ENCODE measurements around the gene RHBDF1. TPM values are rescaled to one million over a fixed set of nuclear protein-coding genes. Genes with fewer than 3 reads are reported as not detected.

The RHBDF1 gene
- total and polyA plus RNA-seq, 10 of the 15 experiments (the other 5 are each of a cell fraction or from before 2014, with no cell fraction given), result 0.04 to 0.85 (median 0.36) TPM; not detected in 3

GRCh38 chr16:106623-107324, 34.3 kb upstream of the RHBDF1 start:
- H3K4me3 ChIP-seq, result no peak overlapping the region
- peak; percentile 94 for ATAC-seq
- peak; percentile 99 for FAIRE-seq
- H3K4me2 ChIP-seq (ENCODE audit: control insufficient read depth, insufficient read depth), result no peak overlapping the region
- in situ Hi-C loops (cut with MboI) (loop anchor here (5.0 kb wide), 2 partner anchors 76 to 261 kb away; partner anchors contain the start of gene HBQ1), intact Hi-C loops (cut with micrococcal nuclease; ENCODE audit: unreplicated experiment) (loop anchor here (2.0 kb wide), 2 partner anchors 74 to 256 kb away; partner anchors contain the start of gene HBQ1)
- 39% methylated on average over 6 of the region's 6 CpGs for WGBS (ENCODE audit: insufficient coverage, insufficient replicate concordance, low lambda C conversion rate, missing lambda C conversion rate)
- ChIA-PET CTCF (interaction anchor here (0.5 to 5.2 kb wide), 44 partner anchors 11 to 391 kb away, joined by 3 to 52 read pairs (median 4); partner anchors contain the start of genes AXIN1, DECR2, HBQ1 and MRPL28), POLR2A (interaction anchor here (0.6 to 1.0 kb wide), 2 partner anchors 41 to 131 kb away, joined by 3 read pairs; no protein-coding TSS in a partner anchor), SMC1A (ENCODE audit: uncharacterized antibody, unreplicated experiment) (interaction anchor here (0.7 to 2.5 kb wide), 7 partner anchors 10 to 255 kb away, joined by 3 to 14 read pairs (median 5); no protein-coding TSS in a partner anchor), RAD21 (ENCODE audit: unreplicated experiment) (interaction anchor here (0.7 to 2.3 kb wide), 10 partner anchors 9 to 264 kb away, joined by 3 to 19 read pairs (median 6); partner anchors contain the start of gene MRPL28)
- no TSS peak for BruUV-seq (replicated peaks)
- H3K9me3 ChIP-seq (replicated peaks; ENCODE audit: control insufficient read depth, insufficient read depth, low read length), result no peaks in the 10 kb centered on the region
- H3K36me3 ChIP-seq (ENCODE audit: control insufficient read depth in 2 of 2, insufficient read depth in 2 of 2, low read length in 1 of 2), result peaks cover 5 to 9% of the 10 kb centered on the region in 2 experiments; a peak in 3 of 4 replicates
- no peak overlapping the region for H2AFZ ChIP-seq (ENCODE audit: control insufficient read depth, low read depth, low read length)
- H3K27me3 ChIP-seq (replicated peaks in 1 of 2; ENCODE audit: control insufficient read depth in 2 of 2, insufficient read depth in 2 of 2, low read length in 1 of 2), result no peaks in the 10 kb centered on the region
- H3K27ac ChIP-seq (ENCODE audit: control insufficient read depth, insufficient read depth), result no peak overlapping the region
- peak; percentile 69 to 84 (median 83) for TF ChIP-seq CTCF (IDR thresholded peaks at IDR 0.05 in 2 of 3, conservative IDR thresholded peaks at IDR 0.05 in 1 of 3; ENCODE audit: control insufficient read depth in 2 of 3, extremely low read depth in 1 of 3, insufficient read depth in 1 of 3, low read depth in 3 of 3, low read length in 3 of 3)
- peak; percentile 81 for TF ChIP-seq RAD21 (IDR thresholded peaks at IDR 0.05; ENCODE audit: insufficient read depth, low read depth, low read length)
- TF ChIP-seq MEF2A (IDR thresholded peaks at IDR 0.05; ENCODE audit: insufficient read depth, low read depth, low read length), result no peak
- TF ChIP-seq SMARCA5 (IDR thresholded peaks at IDR 0.05), result 0 out of 2 replicates have a peak, but pooled peaks have one; percentile 25
- TF ChIP-seq SMC3 (IDR thresholded peaks at IDR 0.05; ENCODE audit: borderline replicate concordance, low read length), result peak; percentile 77
- no peak overlapping the region for H3K9ac ChIP-seq (ENCODE audit: control insufficient read depth, insufficient read depth, low read length)
- no peaks in the 10 kb centered on the region; the same call in 1 of the 2 replicates for H4K20me1 ChIP-seq (ENCODE audit: control insufficient read depth, insufficient read depth)
- H3K79me2 ChIP-seq (ENCODE audit: control insufficient read depth, insufficient read depth, low read length), result no peaks in the 10 kb centered on the region
- H3K4me1 ChIP-seq (ENCODE audit: control insufficient read depth, insufficient read depth, low read length), result no peaks in the 10 kb centered on the region
- no peak for DNase-seq (ENCODE audit: low read depth, low spot score)
